GM12878 (cell line): Measurements from ENCODE around the gene CANX.
"Not testable (repeated sequence)": the region's sequence is repeated elsewhere in the genome, so short reads cannot be mapped to it uniquely, and the experiment has no call there.

Experiments used
- ATF7 ChIP-seq: fragments of 450-650 bp; IDR thresholded peaks from 2 replicates; pipeline ENCODE4 v1.6.1; 2016; ENCODE audit warnings: low read depth, mild to moderate bottlenecking
- CEBPB ChIP-seq, 2 experiments: fragments of 150-350 bp in 1 of 2; IDR thresholded peaks; 2 replicates each; pipeline ENCODE4 v1.6.1; 2012 to 2014; ENCODE audit warnings: low read depth in 2 of 2, low read length in 2 of 2, borderline replicate concordance in 1 of 2, inconsistent platforms in 1 of 2
- CHD4 ChIP-seq: fragments of 200-600 bp; sonication (generic); IDR thresholded peaks from 2 replicates; pipeline ENCODE4 v1.6.1; 2016; ENCODE audit warnings: mild to moderate bottlenecking
- CTCF ChIP-seq, 3 experiments: IDR thresholded peaks in 2 of 3; conservative IDR thresholded peaks in 1 of 3; 2 replicates each; pipeline ENCODE4 v1.5.1; 2011; ENCODE audit warnings: low read depth in 3 of 3, low read length in 3 of 3, mild to moderate bottlenecking in 3 of 3, control low read depth in 2 of 3, moderate library complexity in 2 of 3, inconsistent platforms in 1 of 3, mixed read lengths in 1 of 3; ENCODE audit not compliant: control insufficient read depth in 2 of 3, insufficient read depth in 1 of 3; ENCODE audit errors: extremely low read depth in 1 of 3
- HCFC1 ChIP-seq: fragments of 150-350 bp; IDR thresholded peaks from 2 replicates; pipeline ENCODE4 v1.6.1; 2014; ENCODE audit warnings: low read length
- NR2C1 ChIP-seq: fragments of 450-650 bp; IDR thresholded peaks from 2 replicates; pipeline ENCODE4 v1.6.1; 2017; ENCODE audit warnings: antibody characterized with exemption, mild to moderate bottlenecking, moderate library complexity
- NRF1 ChIP-seq: conservative IDR thresholded peaks from 2 replicates; pipeline ENCODE4 v1.6.1; 2011; ENCODE audit warnings: mild to moderate bottlenecking, low read depth, low read length, improper control_type of control experiment
- POLR2A ChIP-seq: IDR thresholded peaks from 2 replicates; pipeline ENCODE4 v1.6.1; 2011; ENCODE audit warnings: low read depth, mild to moderate bottlenecking, low read length
- POLR2AphosphoS5 ChIP-seq: IDR thresholded peaks from 2 replicates; pipeline ENCODE4 v1.6.1; 2011; ENCODE audit warnings: mild to moderate bottlenecking, low read length, inconsistent platforms
- POU2F2 ChIP-seq: IDR thresholded peaks from 3 replicates; pipeline ENCODE4 v1.6.1; 2011; ENCODE audit warnings: low read depth, mild to moderate bottlenecking, low read length, borderline replicate concordance
- RAD21 ChIP-seq: IDR thresholded peaks from 2 replicates; pipeline ENCODE4 v1.6.1; 2011; ENCODE audit warnings: mild to moderate bottlenecking, low read depth, low read length, moderate library complexity; ENCODE audit not compliant: insufficient read depth
- RFX5 ChIP-seq: IDR thresholded peaks from 2 replicates; pipeline ENCODE4 v1.6.1; 2011; ENCODE audit warnings: low read depth, low read length, improper control_type of control experiment
- YY1 ChIP-seq: IDR thresholded peaks from 2 replicates; pipeline ENCODE4 v1.6.1; 2011; ENCODE audit warnings: low read depth, mild to moderate bottlenecking, low read length

DNA sequence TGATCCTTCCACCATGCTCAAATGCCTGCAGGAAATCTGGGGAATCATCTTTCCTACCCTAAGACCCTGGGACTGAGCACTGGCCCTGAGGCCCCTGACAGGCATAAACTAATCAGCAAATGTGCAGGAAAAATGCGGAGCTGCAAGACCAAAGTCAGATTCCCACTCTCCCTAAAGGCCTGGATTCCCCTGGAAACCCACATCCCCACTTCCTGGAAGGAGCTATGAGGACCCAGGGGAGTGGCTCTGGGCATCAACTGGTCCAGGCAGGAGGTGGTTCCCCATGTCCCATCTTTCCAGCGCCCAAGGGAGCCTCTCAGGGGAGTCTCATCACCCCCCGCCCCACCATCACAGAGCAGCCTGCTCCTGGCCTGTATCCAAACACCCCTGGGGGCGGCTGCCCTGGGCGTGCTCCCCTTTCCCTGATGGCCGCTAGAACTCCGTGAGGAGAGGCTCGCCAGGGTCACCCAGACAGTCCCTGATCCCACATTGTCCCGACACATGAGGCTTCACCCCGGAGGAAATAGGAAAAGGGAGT is 49.5 kb upstream of the CANX start:
- not testable (repeated sequence) for TF ChIP-seq POLR2AphosphoS5; CTCF (IDR thresholded peaks at IDR 0.05 in 2 of 3, conservative IDR thresholded peaks at IDR 0.05 in 1 of 3; ENCODE audit: control insufficient read depth in 2 of 3, extremely low read depth in 1 of 3, insufficient read depth in 1 of 3, low read depth in 3 of 3, low read length in 3 of 3); RFX5; POLR2A; NRF1; YY1; ATF7; HCFC1; NR2C1; CHD4; RAD21; POU2F2; CEBPB (IDR thresholded peaks at IDR 0.05; ENCODE audit: borderline replicate concordance in 1 of 2, low read depth in 2 of 2, low read length in 2 of 2)
